PC-9 (cell line): ENCODE data around the gene GGACT. TPM values are rescaled to one million over a fixed set of nuclear protein-coding genes. Genes with fewer than 3 reads are reported as not detected.

ENCODE experiments used
- BruUV-seq: library from RNA; stranded (reverse); fragments of 400-500 nt; replicated peaks from 2 replicates; lab custom pipeline; 2021; lab: Mats Ljungman, UMichigan
- CTCF ChIA-PET: fragments of 300-600 bp; sonication (Branson Sonifier 250); formaldehyde crosslinking; loops from one replicate; lab custom pipeline; 2022; ENCODE audit warnings: antibody characterized with exemption; lab: Charles Lee
- POLR2A ChIA-PET: fragments of 300-600 bp; sonication (Branson Sonifier 250); formaldehyde crosslinking; loops from one replicate; lab custom pipeline; 2022; ENCODE audit warnings: antibody characterized with exemption; ENCODE audit not compliant: unreplicated experiment; lab: Charles Lee
- DNase-seq, 2 experiments: peaks; one replicate each; pipeline versions ENCODE4 v3.0.0 to v3.0.0-alpha.2; 2015 to 2022; ENCODE audit warnings: mixed read lengths in 1 of 2
- H2AFZ ChIP-seq: fragments of 200-600 bp; sonication (generic); 2 replicates; pipeline ENCODE4 v1.8.1; 2017; ENCODE audit warnings: antibody characterized with exemption
- H3F3A ChIP-seq: fragments of 200-600 bp; sonication (generic); 2 replicates; pipeline ENCODE4 v1.8.1; 2017; ENCODE audit warnings: antibody characterized with exemption, mild to moderate bottlenecking, low read depth; ENCODE audit not compliant: insufficient read depth
- H3K27ac ChIP-seq: fragments of 200-600 bp; sonication (generic); 2 replicates; pipeline ENCODE4 v1.6.1; 2016; ENCODE audit warnings: mixed run types
- H3K27me3 ChIP-seq: fragments of 200-600 bp; sonication (generic); 2 replicates; pipeline ENCODE4 v1.6.1; 2016; ENCODE audit warnings: low read depth, mixed run types; ENCODE audit not compliant: insufficient read depth
- H3K36me3 ChIP-seq: fragments of 200-600 bp; sonication (generic); 2 replicates; pipeline ENCODE4 v1.6.1; 2016; ENCODE audit warnings: low read depth, mixed run types
- H3K4me1 ChIP-seq: fragments of 200-600 bp; sonication (generic); replicated peaks from 2 replicates; pipeline ENCODE4 v1.6.1; 2016; ENCODE audit warnings: mixed run types; ENCODE audit not compliant: insufficient read depth
- H3K4me2 ChIP-seq: fragments of 200-600 bp; sonication (generic); 2 replicates; pipeline ENCODE4 v1.6.1; 2017; ENCODE audit warnings: mixed run types
- H3K4me3 ChIP-seq: fragments of 200-600 bp; sonication (generic); 2 replicates; pipeline ENCODE4 v1.6.1; 2016; ENCODE audit warnings: mixed run types
- H3K79me2 ChIP-seq: fragments of 200-600 bp; sonication (generic); 2 replicates; pipeline ENCODE4 v1.6.1; 2017; ENCODE audit warnings: low read depth, mixed run types
- H3K9me2 ChIP-seq: fragments of 200-600 bp; sonication (generic); 2 replicates; pipeline ENCODE4 v1.8.1; 2017; ENCODE audit warnings: mild to moderate bottlenecking; ENCODE audit not compliant: insufficient read depth
- H3K9me3 ChIP-seq: fragments of 200-600 bp; sonication (generic); 2 replicates; pipeline ENCODE4 v1.8.1; 2016; ENCODE audit warnings: low read depth; ENCODE audit not compliant: insufficient read depth
- H4K20me1 ChIP-seq: fragments of 200-600 bp; sonication (generic); 2 replicates; pipeline ENCODE4 v1.8.1; 2017; ENCODE audit not compliant: insufficient read depth
- CTCF ChIP-seq: fragments of 200-600 bp; sonication (generic); conservative IDR thresholded peaks from 2 replicates; pipeline ENCODE4 v1.6.1; 2017; ENCODE audit warnings: mixed run types, antibody characterized with exemption, mild to moderate bottlenecking, moderate library complexity
- EZH2 ChIP-seq: fragments of 200-600 bp; sonication (generic); IDR thresholded peaks from 2 replicates; pipeline ENCODE4 v1.8.0; 2017; ENCODE audit warnings: antibody characterized with exemption, low read depth
- intact Hi-C: fragments of 100-400 bp; cut with micrococcal nuclease; formaldehyde crosslinking; loops from one replicate; pipeline ENCODE4 v1.10.0; 2022; ENCODE audit not compliant: unreplicated experiment
- total RNA-seq: library from RNA; stranded (reverse); gene quantifications from 2 replicates; pipeline ENCODE4 v1.2.3, GENCODE V29; 2021

Gene GGACT
- total RNA-seq, 1 experiment from 2014 or later: 4.9 TPM

- Histone ChIP-seq H3K27ac (no peak overlapping the region), H2AFZ (no peak overlapping the region), H3K4me2 (no peak overlapping the region), H3K27me3 (no peaks in the 10 kb centered on the region), H3F3A (no peaks in the 10 kb centered on the region), H3K4me3 (no peak overlapping the region), H3K79me2 (no peaks in the 10 kb centered on the region), H3K9me3 (no peaks in the 10 kb centered on the region), H3K9me2 (no peaks in the 10 kb centered on the region), H4K20me1 (no peaks in the 10 kb centered on the region), H3K36me3 (0 out of 2 replicates have a peak, but pooled peaks cover 4% of the 10 kb centered on the region), H3K4me1 (no peaks in the 10 kb centered on the region)
- TF ChIP-seq EZH2 (no peak), CTCF (no peak)
- CTCF ChIA-PET: no interaction called here
- BruUV-seq: no TSS peak
- POLR2A ChIA-PET: no interaction called here
- DNase-seq: no peak
- intact Hi-C loops: no loop called here
These were observed 58.8 kb downstream of the GGACT start for GRCh38 chr13:100529666-100530377.

DNA sequence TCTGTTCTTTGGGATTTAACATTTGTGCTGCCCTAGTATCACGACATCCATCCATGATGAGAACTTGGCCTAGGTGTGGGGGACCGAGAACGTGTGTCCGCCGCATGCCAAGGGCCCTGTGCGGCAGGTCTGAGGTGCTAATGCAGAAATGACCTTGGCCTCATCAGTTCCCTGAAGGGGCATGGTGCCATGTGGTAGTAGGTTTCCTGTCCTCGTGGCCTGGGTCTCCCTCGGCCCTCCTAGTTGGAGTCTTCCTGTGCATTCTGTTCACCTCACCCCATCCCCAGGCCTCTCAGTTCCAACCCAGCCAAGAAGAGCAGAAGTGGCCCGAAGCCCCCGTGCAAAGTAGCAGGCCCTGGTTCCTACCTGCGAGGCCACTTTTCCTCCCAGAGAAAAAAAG lies 59.8 kb downstream of the GGACT start:
- POLR2A ChIA-PET: no interaction called here
- BruUV-seq: no TSS peak
- no peak overlapping the region for H3K4me3 ChIP-seq
- no peak for TF ChIP-seq EZH2
- no peak for TF ChIP-seq CTCF
- no peak overlapping the region for H3K27ac ChIP-seq
- H3F3A ChIP-seq: no peaks in the 10 kb centered on the region
- DNase-seq: no peak
- 0 out of 2 replicates have a peak, but pooled peaks cover 4% of the 10 kb centered on the region for H3K36me3 ChIP-seq
- H3K4me1 ChIP-seq: no peaks in the 10 kb centered on the region
- no peaks in the 10 kb centered on the region for H4K20me1 ChIP-seq
- H3K9me2 ChIP-seq: no peaks in the 10 kb centered on the region
- no peaks in the 10 kb centered on the region for H3K79me2 ChIP-seq
- no peaks in the 10 kb centered on the region for H3K27me3 ChIP-seq
- no peak overlapping the region for H2AFZ ChIP-seq
- no peak overlapping the region for H3K4me2 ChIP-seq
- intact Hi-C loops: no loop called here
- CTCF ChIA-PET: no interaction called here
- no peaks in the 10 kb centered on the region for H3K9me3 ChIP-seq

DNA sequence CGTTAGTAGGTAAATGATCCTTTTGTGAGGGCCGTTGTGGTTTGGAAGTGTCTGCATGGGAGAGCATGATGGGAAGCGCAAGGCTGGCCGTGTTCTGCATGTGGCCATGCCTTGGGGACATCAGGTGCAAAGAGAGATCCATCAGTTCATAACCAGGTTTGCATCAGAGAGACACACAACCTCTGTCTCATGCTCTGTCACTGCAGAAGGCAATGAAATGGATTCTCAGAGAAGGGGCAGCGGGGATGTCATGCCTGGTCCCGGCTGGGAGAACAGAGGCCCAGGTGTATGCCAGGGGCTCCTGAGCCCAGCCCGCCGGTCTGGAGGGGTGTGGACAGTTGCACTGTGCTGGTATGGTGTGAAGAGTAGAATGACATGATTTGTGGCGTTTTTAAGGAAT lies 60.2 kb downstream of the GGACT start:
- no peaks in the 10 kb centered on the region for H4K20me1 ChIP-seq
- H2AFZ ChIP-seq: no peak overlapping the region
- H3K27me3 ChIP-seq: no peaks in the 10 kb centered on the region
- no TSS peak for BruUV-seq
- CTCF ChIA-PET: no interaction called here
- H3K27ac ChIP-seq: no peak overlapping the region
- H3K9me3 ChIP-seq: no peaks in the 10 kb centered on the region
- H3K4me3 ChIP-seq: no peak overlapping the region
- H3K79me2 ChIP-seq: no peaks in the 10 kb centered on the region
- H3K9me2 ChIP-seq: no peaks in the 10 kb centered on the region
- H3K36me3 ChIP-seq: 0 out of 2 replicates have a peak, but pooled peaks cover 4% of the 10 kb centered on the region
- no peak for DNase-seq
- POLR2A ChIA-PET: no interaction called here
- TF ChIP-seq EZH2 (no peak), CTCF (no peak)
- H3K4me2 ChIP-seq: no peak overlapping the region
- intact Hi-C loops: no loop called here
- no peaks in the 10 kb centered on the region for H3K4me1 ChIP-seq
- H3F3A ChIP-seq: no peaks in the 10 kb centered on the region
